CD4-positive, alpha-beta T cell treated with Interleukin-2 at 100 ng/mL for 4 hours (primary cell): ENCODE results near the gene SUCLG2.
"Not testable (repeated sequence)": the region's sequence is repeated elsewhere in the genome, so short reads cannot be mapped to it uniquely, and the experiment has no call there.

Source experiments
- DNase-seq: peaks from one replicate; pipeline ENCODE4 v3.0.0-alpha.2; 2020; ENCODE audit warnings: low spot score

SUCLG2 gene

DNA sequence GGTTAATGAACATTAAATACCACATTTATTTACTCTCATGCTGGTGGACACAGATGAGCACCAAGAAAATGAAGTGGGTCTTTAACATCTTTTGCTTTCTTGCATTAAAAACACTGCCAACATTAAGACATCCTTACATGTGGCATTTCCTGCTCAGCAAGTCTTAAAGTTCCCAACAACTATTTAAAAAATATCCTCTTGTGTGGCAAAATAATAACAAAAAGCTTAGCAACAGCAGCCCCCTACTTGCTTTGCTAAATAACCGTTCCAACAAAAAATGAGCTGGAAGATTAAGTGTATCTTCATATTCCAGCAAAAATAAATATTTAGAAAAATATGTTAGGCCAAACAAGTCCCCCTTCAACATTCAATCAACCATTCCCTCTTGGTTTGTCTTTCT is 93.1 kb downstream of the SUCLG2 start:
- no peak for DNase-seq

DNA sequence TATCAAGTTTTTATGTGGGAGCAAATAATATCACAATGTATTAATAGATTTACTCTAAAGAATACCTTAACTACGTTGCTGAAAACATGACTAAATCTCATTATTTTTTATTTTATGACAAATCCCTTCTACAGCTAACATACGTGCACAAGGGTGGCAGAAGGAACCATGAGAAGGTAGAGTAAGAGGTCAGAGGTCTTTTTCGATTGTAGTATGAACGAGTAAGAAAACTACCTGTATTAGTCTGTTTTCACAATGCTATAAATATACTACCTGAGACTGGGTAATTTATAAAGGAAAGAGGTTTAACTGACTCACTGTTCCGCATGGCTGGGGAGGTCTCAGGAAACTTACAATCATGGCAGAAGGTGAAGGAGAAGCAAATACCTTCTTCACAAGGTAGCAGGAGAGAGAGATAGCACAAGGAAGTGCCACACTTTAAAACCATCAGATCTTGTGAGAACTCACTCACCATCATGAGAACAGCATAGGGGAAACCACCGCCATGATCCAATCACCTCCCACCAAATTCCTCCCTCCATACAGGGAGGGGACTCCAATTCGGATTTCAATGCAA is 95.3 kb downstream of the SUCLG2 start:
- DNase-seq = no peak

DNA sequence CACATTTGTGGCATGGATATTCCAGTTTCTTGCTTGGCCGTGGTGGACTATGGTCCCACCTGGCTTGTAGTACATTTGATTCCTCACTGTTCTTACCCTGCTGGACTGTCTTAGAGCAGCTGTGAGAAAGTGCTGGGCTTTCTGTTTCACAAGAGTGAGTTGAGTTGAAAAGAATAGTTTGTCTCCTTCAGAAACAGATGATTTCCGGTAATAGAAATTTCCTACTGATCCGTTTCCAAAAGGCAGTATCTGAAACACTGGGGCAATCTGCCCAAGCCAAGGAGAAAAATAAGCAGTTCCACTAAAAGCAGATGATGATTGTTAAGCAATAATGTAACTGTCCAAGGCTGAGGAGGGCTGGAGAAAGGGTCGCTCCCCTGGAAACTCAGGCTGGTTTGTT is 96.0 kb downstream of the SUCLG2 start:
- no peak for DNase-seq

DNA sequence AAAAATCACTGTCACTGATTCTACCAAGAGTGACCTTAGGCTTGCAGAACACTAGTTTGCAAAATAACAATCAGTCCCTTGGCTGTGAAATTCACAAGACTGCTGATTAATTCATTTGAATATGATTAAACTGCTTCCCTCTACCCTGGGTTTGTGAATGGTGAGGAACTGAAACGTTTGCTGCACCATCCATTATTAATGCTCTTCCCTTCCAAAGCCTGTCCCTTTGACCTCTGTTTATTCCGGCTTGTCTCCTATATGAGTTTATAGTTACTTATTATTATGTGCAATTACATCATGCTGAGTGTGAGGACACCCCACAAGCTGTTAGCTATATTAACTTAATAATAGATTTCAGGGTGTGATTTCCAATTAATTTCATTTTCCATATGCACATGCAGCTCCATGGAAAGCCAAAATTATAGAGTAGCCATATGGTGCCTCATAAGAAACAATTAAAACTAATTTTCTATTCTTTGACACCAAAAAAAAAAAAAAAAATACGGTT is 96.5 kb downstream of the SUCLG2 start:
- no peak for DNase-seq

DNA sequence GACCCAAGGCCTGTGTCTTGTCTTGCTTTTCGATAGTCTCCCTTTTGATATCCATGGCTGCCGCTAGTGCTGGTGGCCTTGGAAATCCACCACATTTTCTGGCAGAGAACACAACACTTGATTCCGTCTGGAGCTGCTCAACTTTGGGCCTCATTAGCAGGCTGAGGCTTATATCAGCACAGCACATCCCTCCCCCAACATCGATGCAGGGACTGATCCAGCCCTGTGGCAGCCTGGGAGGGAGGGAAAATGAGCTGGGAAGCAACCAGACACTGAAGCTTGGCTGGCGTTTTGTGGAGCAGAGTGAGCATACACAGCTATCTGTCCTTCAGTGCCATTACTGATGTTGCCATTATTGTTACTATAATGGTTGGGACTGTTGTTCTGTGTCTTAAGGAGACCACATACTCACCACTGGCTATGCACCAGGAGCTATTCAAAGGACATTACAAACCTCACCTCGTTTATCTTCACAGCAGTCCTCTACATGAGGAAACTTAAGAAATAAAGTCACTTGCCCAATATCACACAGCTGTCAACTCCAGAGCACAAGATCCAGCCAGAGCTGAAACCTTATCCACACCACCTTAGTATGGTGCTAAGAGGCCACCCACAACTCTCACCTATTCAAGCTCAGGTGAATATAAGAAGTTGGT is 102.9 kb downstream of the SUCLG2 start:
- no peak for DNase-seq

DNA sequence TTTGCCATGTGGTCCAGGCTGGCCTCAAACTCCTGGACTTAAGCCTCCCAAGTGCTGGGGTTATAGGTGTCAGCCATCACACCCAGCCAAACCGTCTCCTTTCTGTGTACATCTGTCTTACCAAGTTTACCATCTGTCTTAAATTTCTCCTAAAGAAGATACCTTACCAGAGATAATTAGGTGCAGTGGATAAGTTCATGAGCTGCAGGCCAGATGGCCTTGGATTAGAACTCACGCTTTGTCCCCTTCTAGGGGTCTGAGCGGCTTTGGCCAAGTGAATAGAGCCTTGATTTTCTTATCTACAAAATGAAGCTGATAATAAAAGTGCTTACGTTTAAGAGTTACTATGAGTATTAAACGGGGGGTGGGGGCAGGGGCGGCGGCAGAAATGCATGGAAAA is 103.9 kb downstream of the SUCLG2 start:
- DNase-seq = no peak

DNA sequence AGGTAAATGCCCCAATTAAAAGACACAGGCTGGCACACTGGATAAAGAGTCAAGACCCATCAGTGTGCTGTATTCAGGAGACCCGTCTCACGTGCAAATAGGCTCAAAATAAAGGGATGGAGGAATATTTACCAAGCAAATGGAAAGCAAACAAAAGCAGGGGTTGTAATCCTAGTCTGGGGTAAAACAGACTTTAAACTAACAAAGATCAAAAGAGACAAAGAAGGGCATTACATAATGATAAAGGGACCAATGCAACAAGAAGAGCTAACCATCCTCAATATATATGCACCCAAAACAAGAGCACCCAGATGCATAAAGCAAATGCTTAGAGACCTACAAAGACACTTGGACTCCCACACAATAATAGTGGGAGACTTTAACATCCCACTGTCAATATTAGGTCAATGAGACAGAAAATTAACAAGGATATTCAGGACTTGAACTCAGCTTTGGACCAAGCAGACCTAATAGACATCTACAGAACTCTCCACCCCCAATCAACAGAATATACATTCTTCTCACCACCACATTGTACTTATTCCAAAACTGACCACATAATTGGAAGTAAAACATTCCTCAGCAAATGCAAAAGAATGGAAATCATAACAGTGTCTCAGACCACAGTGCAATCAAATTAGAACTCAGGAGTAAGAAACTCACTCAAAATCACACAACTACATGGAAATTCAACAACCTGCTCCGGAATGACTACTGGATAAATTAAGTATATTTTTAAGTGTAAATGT is 111.7 kb downstream of the SUCLG2 start:
- DNase-seq = not testable (repeated sequence)

DNA sequence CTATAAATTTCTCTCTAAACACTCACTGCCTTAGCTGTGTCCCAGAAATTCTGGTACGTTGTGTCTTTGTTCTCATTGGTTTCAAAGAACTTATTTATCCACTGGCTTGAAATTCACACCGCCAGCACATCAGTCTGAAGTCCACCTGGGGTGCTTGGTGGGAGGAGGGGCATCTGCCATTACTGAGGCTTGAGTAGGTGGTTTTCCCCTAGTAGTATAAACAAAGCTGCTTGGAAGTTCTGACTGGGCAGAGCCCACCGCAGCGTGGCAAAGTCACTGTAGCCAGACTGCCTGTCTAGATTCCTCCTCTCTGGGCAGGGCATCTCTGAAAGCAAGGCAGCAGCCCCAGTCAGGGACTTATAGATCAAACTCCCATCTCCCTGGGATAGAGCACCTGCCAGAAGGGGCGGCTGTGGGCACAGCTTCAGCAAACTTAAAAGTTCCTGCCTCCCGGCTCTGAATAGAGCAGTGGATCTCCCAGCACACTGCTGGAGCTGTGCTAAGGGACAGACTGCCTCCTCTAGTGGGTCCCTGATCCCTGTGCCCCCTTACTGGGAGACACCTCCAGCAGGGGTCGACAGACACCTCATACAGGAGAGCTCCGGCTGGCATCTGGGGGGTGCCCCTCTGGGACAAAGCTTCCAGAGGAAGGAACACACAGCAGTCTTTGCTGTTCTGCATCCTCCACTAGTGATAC is 114.1 kb downstream of the SUCLG2 start:
- DNase-seq = no peak

DNA sequence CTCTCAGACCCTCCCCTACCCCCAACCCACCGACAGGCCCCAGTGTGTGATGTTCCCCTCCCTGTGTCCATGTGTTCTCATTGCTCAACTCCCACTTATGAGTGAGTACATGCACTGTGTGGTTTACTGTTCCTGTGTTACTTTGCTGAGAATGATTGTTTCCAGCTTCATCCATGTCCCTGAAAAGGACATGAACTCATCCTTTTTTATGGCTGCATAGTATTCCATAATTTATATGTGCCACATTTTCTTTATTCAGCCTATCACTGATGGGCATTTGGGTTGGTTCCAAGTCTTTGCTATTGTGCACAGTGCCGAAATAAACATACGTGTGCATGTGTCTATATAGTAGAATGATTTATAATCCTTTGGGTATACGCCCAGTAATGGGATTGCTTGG is 117.2 kb downstream of the SUCLG2 start:
- DNase-seq = not testable (repeated sequence)

DNA sequence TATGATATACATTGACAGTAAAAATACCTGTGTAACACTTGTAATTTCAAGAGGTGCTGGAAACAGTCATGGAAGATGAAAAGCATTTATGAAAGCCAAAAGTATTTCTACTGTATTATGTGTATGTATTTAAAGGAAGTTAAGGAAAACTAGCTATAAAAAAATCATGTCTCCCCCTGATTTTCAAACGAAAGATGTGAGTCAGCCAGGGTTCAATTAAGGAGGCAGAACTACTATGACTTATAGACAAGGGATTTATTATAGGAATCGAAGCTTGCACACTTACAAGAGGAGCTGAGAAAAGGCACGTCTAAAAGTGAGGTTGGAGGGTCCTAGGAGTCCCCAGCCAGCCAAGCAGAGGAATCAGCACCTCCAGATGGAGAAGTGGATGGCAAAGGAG is 119.4 kb downstream of the SUCLG2 start:
- DNase-seq = no peak

DNA sequence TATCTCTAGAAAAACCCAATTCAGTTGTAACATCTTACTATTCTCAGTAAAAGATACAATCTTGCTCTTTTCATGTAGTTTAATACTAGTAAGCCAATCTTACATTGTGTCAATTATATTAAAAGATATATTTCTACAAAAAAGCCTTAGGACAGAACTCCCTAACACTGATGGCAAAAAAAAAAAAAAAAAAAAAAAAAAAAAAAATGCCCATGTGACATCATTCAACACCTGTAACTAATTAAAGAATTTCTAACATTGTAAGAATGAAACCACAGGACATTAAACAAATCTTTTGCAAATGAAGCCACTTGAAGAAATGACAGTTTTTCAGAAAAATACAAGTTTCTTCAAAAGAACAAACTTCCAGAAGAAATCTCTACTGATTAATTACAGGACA is 119.8 kb downstream of the SUCLG2 start:
- no peak for DNase-seq

DNA sequence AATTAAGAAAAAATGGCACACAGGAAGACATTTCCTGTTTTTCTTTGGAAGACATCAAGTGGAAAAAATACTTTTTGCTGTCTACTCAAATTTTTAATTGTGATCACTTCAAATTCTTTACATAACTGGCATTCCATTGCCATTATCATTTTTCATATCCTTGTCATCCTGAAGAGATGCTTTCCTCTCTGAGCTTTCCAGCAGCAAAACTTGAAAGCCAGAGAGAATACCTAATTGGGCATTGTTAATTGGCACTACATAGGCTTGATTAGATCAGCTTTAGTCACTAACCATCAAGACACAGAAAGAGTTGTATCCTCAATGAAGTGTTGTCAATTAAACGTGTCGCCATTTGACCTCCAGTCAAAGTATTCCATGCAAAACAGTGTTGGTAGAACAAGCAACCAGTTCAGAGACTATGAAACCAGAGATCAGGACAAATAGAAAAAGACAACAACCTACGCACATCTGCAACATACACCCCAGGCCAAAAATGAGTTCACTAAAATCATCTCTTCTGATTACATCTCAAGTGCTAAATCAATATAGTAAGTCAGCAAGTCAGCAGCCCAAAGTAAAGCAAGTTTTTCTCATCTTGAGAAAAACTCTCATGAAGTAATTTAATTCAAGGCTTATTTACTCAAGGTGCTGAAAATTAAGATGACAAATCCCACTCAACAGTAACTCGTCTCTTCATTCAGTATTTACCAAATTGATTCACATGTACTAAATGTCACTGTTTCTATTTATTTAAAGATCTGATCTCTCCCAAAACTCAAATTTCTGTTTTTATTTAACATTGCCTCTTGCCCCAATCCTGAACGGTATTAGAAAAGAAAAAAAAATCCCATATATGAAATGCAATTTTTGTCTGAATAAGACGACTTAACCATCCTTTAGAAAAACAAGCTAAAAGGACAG is 123.0 kb downstream of the SUCLG2 start:
- DNase-seq = no peak

DNA sequence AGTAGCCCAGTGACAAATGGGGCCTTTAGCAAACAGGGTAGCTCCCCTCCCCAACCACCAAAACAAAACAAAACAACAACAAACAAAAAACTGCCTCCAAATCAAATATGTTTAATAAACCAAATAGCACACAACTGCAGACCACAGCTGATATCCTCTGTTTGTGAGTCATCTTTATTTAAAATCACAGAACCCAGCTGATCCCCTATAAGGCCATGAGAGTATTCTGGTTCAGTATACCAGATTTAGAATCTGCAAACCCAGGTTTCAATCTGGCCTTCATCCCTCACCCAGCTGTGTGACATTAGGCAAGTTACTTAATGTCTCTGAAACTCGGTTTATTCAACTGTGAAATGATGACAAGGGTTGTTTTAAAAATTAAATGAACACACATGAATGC is 124.5 kb downstream of the SUCLG2 start:
- DNase-seq = no peak

DNA sequence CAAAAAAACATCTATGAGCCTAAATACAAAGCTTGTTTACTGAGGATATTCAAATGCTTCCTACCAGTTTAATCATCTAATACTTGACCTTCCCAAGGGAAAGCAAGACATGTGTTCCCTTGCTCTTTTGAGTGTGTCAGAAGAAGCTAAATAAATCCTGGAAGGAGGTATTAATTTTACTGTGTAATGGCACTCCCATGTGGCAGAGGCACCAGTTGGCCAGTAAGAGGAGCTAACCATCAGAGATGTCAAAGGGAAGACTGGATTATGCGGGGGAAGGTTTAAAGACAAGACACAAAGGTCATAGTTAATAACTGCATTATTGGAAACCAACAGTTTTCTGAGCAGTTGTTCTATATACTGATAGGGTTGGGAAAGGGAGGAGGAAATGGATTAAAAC is 125.1 kb downstream of the SUCLG2 start:
- DNase-seq = no peak

DNA sequence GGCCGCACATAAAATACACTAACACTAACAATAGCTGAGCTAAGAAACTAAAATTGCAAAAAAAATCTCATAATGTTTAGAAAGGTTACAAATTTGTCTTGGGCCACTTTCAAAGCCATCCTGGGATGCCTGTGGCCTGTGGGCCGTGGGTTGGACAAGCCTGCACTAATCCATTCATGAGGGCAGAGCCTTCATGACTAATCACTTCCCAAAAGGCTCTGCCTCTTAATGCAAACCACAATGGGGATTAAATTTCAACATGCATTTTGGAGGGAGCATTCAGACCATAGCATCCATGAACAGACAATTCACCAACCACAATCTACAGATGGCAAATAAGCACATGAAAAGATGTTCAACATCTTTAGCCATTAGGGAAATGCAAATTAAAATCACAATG is 128.2 kb downstream of the SUCLG2 start:
- no peak for DNase-seq

DNA sequence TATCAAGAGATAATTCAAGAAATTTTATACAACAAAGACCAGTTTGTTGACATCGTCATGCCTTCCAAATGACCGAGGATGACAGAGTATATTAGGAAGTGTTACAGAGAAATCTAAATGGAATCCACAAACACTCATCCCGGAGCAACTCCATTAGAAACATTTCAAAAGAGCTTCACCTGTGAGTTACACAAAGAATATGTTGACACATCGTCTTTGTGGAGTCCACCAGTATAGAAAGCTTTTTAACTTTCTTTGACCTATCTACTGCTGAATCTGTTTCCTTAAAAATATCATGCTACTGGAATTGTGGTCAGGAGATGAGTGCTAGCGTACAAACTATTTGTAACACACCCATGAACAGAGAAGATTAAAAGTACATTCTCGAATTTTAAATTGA is 130.4 kb downstream of the SUCLG2 start:
- no peak for DNase-seq

DNA sequence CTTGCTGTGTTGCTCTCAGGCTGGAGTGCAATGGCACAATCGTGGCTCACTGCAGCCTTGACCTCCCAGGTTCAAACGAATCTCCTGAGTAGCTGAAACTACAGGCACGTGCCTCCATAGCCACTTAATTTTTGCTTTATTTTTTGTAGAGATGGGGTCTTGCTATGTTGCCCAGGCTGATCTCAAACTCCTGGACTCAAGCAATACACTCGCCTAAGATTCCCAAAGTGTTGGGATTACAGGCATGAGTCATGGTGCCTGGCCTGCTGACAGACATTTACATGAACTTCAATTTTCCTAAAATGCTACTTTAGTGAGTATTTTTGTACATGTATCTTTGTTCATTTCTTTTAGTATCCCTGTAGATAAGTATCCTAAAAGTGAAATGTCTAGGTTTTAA is 132.3 kb downstream of the SUCLG2 start:
- no peak for DNase-seq

DNA sequence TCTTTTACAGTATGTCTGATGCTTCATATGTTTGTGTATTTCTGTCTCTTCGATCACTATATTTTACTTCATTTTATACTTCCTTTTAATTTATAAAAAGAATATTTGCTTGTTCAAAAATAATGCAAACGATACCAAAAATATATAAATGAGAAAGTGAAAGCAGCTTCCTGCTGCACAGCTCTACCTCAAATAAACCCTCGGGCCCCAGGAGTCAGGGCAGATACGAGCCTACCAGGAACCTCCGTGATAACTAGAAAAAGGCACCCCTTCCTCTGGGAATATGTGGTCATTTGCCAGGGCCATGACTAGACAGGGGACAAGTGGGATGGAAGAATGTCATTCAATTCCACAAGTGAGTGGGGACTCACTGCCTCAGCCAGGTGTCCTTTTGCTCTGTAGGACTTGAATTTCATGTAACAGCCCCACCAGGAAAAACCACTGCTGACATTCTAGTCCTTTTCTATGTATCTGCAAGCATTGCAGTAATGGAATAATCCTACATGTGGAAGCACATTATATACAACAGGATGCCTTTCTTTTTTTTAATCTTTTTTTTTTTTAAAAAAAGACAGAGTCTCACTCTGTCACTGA is 133.3 kb downstream of the SUCLG2 start:
- no peak for DNase-seq

DNA sequence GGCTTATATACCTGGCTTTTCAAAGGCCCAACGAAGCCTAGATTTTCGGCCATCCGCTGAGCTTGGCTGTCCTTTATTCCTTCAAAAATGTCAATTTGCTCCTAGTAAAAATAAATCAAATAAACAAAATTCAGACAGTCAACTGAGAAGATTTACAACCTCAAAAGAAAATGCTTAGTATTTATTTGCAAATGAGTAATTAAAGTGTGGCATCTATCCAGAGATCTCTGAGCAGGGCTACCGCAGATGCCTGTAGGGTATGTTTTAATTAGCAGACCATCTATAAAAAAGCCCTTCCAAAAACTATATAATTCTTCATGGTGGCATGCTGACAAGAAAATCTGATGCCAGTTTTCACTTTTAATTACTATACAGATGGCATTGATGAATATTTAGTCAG is 136.2 kb downstream of the SUCLG2 start:
- DNase-seq = no peak

DNA sequence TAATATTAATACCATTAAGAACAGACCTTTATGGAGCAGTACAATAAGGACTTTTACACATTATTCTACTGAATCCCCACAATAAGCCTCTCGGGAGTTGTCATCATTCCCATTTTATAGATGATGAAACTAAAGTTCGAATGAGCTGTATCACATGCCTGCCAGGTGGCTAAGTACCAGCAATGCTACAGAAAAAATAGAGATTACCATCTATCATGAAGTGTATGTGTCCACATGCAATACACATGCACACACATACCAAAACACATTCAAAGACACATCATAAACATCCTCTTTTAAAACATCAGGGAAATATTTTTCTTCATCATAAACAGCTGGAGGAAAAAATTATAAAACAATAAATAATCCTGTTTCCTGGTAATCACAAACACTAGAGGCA is 136.6 kb downstream of the SUCLG2 start:
- DNase-seq = no peak

DNA sequence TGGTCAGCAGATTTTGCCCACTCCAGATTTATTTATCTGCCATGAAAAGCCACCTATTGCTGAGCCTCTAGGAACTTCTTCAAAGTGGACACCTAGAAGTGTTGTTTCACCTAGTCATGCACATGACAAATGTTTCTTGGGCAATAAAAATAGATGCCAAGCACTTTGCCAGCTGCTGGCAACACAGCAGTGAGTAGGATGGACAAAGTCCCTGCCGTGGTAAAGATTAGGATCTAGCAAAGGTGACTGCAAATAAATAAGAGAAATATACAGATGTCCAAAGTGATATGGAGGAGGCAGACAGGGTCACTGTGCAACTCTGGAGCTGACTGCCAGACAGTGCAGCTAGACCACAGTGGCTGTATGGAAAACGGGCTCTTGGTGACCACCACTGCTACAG is 137.9 kb downstream of the SUCLG2 start:
- DNase-seq = no peak
